HG02840 (cell line): Measurements from ENCODE around the gene YIF1B.

Source experiments
- ATAC-seq: cut with Tn5 transposase; IDR thresholded peaks from one replicate; pipeline ENCODE4 v1.9.1; 2021; ENCODE audit warnings: mild to moderate bottlenecking, moderate library complexity, moderate number of reproducible peaks; ENCODE audit not compliant: unreplicated experiment, low FRiP score

The YIF1B gene

GRCh38 chr19:38335949-38336637 is 20.3 kb upstream of the YIF1B start:
- peak; percentile 66 for ATAC-seq

- no peak for ATAC-seq
These were observed 17.5 kb upstream of the YIF1B start for GRCh38 chr19:38333245-38333644.

- ATAC-seq: no peak
These were observed 16.0 kb upstream of the YIF1B start for GRCh38 chr19:38331728-38332127.

GRCh38 chr19:38329651-38330050 is 13.9 kb upstream of the YIF1B start:
- no peak for ATAC-seq

GRCh38 chr19:38326591-38326990 is 10.8 kb upstream of the YIF1B start:
- ATAC-seq: no peak

GRCh38 chr19:38324431-38324830 is 8.7 kb upstream of the YIF1B start:
- ATAC-seq: no peak

- ATAC-seq: no peak
These were observed 7.5 kb upstream of the YIF1B start for GRCh38 chr19:38323291-38323690.

- no peak for ATAC-seq
These were observed 6.0 kb upstream of the YIF1B start for GRCh38 chr19:38321646-38322196.

- no peak for ATAC-seq
These were observed 5.2 kb upstream of the YIF1B start for GRCh38 chr19:38320969-38321339.

- ATAC-seq: no peak
These were observed 3.9 kb upstream of the YIF1B start, which contains the start of gene KCNK6 for GRCh38 chr19:38319421-38320258. KCNK6 (plus strand) TSS chr19:38319845; CDS start chr19:38319951, 106 bp downstream.

GRCh38 chr19:38318660-38319059 is 2.9 kb upstream of the YIF1B start:
- ATAC-seq: no peak

- ATAC-seq: no peak
These were observed 1.4 kb upstream of the YIF1B start for GRCh38 chr19:38317104-38317612.

GRCh38 chr19:38316477-38317067 is 825 bp upstream of the YIF1B start:
- no peak for ATAC-seq

GRCh38 chr19:38310986-38311385 is 4.8 kb downstream of the YIF1B start:
- ATAC-seq: no peak

GRCh38 chr19:38310279-38310670 is 5.5 kb downstream of the YIF1B start:
- no peak for ATAC-seq

- ATAC-seq: no peak
These were observed 6.0 kb downstream of the YIF1B start for GRCh38 chr19:38309615-38310278.

- no peak for ATAC-seq
These were observed 6.7 kb downstream of the YIF1B start for GRCh38 chr19:38308926-38309614.

- no peak for ATAC-seq
These were observed 7.6 kb downstream of the YIF1B start for GRCh38 chr19:38308006-38308766.

- no peak for ATAC-seq
These were observed 8.2 kb downstream of the YIF1B start for GRCh38 chr19:38307597-38307996.
